GM13977 (cell line): ENCODE data around the gene MST1.

ENCODE experiments used
- DNase-seq: peaks from one replicate; pipeline ENCODE4 v3.0.0; 2012; ENCODE audit warnings: low spot score
- CTCF ChIP-seq: IDR thresholded peaks from 2 replicates; pipeline ENCODE4 v1.5.1; 2012; ENCODE audit warnings: mild to moderate bottlenecking, control low read depth; ENCODE audit not compliant: insufficient read depth; ENCODE audit errors: extremely low read depth, missing control alignments
- in situ Hi-C: fragments of 300-500 bp; cut with MboI; formaldehyde crosslinking; loops from one replicate; pipeline ENCODE4 v1.12.0; 2022; ENCODE audit warnings: low sequenced_read_pairs, low pct_unique_long_range_greater_than_20kb, mixed read lengths, inconsistent platforms; ENCODE audit not compliant: unreplicated experiment

Gene MST1

DNA sequence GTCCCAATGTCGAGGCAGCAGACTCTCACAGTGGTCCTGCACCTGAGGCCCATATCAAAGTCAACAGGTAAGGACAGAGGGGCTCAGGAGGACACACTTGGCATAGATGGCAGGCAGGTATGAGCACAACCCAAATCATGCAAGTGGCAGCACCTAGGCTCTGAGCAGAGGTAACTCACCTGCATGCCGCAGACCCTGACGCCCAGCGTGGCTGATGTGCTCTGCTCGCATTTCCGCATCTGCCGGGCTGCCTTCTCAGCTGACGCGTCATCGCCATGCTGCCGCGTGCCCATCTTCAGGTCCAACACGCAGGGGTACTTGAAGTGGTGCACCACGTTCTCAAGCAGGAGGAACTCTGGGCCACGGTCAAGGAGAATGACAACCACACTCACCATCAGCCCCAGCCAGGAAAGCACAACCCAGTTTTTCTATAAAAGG, 38.7 kb upstream of the MST1 start:
- no peak for DNase-seq
- no peak for TF ChIP-seq CTCF
- in situ Hi-C loops, result no loop called here

- TF ChIP-seq CTCF, result no peak
- peak; percentile 31 for DNase-seq
- in situ Hi-C loops, result no loop called here
Observed at GRCh38 chr3:49727154-49727923, 38.1 kb upstream of the MST1 start.

- TF ChIP-seq CTCF, result no peak
- in situ Hi-C loops, result no loop called here
- no peak for DNase-seq
Observed at GRCh38 chr3:49725906-49726681, 36.8 kb upstream of the MST1 start.

- TF ChIP-seq CTCF, result no peak
- in situ Hi-C loops, result no loop called here
- DNase-seq, result peak; percentile 61
Observed at GRCh38 chr3:49724586-49724985, 35.3 kb upstream of the MST1 start.

DNA sequence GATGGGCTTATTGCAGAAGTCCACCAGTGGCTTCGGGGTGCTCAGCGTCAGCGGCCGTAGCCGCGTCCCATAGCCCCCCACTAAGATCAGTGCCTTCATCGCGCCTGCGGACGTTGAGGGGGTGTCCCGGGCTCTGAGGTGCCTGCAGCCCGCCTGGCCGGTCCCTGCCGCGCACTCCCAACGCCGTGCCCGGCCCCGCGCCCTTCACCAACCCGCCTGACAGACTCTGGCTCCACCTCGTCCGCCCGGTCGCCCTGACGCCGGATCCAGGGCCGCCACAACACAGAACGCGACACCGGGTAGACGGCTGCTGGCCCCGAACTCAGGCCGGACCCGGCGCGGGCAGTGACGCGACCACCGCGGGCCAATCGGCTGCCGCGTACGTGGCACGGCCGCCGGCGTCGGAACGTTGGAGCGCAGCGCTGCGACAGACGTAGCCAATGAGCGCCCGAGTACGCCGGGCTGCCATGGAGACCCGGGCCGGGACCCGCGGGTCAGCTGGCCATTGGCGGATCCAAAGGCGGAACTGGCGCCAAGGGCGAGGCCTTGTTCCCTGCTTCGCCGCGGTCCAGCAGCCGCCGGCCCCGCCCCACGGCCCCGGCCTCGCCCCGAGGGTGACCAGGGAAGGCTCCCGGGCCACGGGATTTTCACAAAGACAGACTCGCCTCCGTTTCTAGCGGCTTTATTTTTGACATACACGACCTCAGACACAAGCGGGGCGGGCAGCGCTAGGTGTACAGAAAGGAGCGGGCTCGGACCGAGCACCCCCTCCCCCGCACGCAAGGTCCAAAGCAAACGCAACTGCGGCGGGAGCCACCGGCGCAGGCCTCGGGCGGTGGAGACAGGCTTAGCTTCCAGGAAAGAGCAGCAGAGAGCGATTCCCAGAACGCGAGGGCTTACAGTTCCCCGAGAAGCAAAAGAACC, 34.6 kb upstream of the MST1 start, which contains the start of gene GMPPB:
GMPPB (minus strand) TSS at position 324 of the 924 bp plus-strand sequence; CDS start at position 99, 225 bp downstream.
- DNase-seq, result peak; percentile 98
- TF ChIP-seq CTCF, result no peak
- in situ Hi-C loops, result no loop called here

DNA sequence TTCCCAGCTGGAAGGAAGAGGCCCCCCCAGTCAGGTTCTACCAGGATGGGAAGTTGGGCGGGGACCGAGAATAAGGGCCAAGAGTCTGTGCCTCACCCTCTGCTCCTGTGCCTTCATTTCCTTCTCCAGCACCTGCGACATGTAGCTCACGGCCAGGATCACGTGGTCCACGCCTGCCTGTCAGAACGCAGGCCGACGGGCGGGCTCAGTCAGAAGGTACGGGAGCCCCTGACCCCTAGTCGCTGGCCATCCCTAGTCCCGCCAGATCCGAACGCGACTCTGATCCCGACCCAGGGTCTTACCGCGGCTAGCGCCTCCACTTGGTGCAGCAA, 34.0 kb upstream of the MST1 start:
- peak; percentile 73 for DNase-seq
- TF ChIP-seq CTCF, result no peak
- in situ Hi-C loops, result no loop called here
